ENCODE data around the gene CREG2.

DNA sequence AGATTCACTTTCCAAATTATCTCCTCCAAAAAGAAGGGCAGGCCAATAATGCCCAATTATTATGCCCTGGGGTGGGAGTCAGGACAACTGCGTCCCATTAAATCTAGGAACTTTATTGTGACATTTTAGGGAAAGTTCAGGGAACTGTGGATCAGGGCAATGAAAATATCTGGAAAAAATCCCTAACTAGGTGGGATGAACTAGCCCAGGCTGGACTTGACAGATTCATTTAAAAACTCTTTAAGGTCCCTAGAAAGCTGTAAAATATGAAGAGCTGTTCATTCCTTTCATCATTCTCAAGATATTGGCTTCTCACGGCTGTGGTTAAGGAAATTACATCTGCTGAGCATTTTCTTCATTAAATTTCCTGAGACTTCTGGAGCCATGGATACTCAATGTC, 8.2 kb downstream of the CREG2 start:
- TF ChIP-seq, protein P1, sequence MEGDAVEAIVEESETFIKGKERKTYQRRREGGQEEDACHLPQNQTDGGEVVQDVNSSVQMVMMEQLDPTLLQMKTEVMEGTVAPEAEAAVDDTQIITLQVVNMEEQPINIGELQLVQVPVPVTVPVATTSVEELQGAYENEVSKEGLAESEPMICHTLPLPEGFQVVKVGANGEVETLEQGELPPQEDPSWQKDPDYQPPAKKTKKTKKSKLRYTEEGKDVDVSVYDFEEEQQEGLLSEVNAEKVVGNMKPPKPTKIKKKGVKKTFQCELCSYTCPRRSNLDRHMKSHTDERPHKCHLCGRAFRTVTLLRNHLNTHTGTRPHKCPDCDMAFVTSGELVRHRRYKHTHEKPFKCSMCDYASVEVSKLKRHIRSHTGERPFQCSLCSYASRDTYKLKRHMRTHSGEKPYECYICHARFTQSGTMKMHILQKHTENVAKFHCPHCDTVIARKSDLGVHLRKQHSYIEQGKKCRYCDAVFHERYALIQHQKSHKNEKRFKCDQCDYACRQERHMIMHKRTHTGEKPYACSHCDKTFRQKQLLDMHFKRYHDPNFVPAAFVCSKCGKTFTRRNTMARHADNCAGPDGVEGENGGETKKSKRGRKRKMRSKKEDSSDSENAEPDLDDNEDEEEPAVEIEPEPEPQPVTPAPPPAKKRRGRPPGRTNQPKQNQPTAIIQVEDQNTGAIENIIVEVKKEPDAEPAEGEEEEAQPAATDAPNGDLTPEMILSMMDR (conservative IDR thresholded peaks at IDR 0.05), result no peak
- TF ChIP-seq EZH2 (IDR thresholded peaks at IDR 0.05; ENCODE audit: low read depth), result no peak
